Hepatic stellate cell (primary cell): ENCODE results near the gene SF3B3.

Experiments
- DNase-seq: peaks from one replicate; pipeline ENCODE4 v3.0.0; 2011; ENCODE audit warnings: low spot score

The SF3B3 gene

DNA sequence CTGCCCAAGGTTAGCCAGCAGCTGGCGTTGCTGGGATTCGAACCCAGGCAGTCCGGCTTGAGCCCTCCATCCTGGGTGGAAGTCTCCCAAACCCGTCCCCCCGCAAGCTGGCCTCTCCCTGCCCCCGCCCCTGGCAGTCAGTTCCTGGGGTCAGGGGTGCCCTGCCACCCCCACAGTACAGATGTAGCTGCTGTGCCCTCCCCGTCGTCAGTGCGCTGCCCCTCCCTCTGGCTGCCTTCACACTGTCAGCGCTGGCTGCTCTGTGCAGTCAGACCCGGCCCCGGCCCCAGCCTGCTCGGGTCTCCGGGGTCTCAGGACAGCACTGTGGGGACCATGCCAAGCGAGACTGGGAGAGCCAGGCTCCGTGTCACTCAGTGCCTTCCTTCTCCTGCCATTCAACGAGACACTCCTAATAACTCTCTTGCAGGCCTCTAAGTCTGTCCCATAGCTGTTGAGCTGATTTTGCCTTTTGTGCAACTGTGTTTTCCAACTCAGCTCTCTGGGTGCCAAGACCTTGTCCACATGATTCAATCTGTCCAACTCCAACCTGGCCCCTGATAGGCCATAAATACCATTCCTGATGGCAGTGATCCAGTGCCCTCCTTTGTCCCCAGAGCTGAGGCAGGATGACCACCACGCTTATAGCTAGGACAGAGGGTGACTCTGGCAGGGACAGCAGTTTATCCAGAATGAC is 67.3 kb downstream of the SF3B3 start:
- DNase-seq, result no peak

DNA sequence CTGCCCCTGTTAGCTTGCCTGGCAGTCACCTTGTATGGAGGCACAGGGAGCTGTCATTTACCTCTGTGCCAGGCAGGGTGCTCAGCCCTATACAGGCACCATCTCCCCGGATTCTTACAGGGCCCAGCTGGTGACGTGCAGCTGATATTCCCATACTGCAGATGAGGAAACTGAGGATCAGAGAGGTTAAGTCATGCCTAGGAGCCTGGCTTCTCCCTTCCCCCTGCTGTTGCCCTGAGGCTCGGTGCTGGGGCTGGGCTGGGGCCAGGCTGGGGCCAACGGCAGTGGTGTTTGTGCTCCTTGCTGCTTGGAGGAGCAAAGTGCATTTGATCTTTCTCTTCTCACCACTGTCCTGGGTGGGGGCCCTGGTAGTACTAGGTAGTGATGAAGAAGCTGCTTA is 68.0 kb downstream of the SF3B3 start:
- no peak for DNase-seq

DNA sequence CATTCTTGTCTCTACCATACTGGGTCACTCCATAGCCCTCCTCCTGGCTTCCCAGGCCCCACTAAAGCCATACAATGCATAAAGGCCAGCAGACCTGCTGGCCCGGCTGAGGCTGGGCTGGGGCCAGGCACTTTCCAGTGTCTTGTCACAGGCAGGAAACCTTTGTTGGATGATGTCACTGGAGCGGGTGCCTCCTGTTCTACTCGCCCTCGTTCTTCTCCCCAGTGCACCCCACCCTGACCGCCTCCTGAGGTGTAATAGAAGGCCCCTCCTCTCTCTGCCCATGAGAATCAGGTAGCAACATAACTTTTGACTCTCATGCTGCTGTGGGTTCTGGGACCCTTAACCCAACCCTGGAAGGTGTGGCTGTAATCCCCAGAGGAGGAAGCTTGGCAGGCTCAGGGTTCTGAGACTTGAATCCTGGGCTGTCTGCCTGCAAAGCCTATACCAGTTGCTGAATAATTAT is 68.5 kb downstream of the SF3B3 start:
- no peak for DNase-seq

DNA sequence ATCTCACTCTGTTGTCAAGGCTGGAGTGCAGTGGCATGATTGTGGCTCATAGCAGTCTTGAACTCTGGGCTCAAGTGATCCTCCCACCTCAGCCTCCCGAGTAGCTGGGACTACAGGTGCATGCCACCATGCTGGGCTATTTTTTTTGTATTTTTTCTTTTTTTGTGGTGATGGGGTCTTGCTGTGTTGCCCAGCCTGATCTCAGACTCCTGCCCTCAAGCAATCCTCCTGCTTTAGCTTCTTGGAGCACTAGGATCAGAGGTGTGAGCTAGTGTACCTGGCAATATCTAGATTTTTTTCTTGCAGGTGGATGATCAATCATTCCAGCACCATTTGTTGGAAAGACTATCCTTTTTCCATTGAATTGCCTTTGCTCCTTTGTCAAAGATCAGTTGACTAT is 69.9 kb downstream of the SF3B3 start:
- DNase-seq, result no peak

DNA sequence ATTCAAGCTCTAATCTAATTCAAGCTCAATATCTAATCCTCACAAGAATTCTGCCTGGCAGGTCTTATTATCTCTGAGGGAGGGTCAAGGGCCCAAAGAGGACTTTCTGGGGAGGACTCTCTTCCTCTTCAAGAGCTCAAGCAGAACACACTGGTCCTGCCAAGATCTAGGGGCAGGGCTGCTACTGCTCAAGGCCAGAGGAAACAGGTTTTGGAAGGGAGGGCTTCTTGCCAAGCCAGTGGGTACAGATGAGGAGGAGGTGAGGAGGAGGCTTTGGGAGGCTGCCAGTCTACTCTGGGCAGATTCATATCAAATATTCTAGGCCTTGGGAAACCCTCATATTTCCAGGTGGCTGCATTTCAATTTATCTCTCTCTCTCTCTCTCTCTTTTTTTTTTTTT is 71.0 kb downstream of the SF3B3 start:
- no peak for DNase-seq

DNA sequence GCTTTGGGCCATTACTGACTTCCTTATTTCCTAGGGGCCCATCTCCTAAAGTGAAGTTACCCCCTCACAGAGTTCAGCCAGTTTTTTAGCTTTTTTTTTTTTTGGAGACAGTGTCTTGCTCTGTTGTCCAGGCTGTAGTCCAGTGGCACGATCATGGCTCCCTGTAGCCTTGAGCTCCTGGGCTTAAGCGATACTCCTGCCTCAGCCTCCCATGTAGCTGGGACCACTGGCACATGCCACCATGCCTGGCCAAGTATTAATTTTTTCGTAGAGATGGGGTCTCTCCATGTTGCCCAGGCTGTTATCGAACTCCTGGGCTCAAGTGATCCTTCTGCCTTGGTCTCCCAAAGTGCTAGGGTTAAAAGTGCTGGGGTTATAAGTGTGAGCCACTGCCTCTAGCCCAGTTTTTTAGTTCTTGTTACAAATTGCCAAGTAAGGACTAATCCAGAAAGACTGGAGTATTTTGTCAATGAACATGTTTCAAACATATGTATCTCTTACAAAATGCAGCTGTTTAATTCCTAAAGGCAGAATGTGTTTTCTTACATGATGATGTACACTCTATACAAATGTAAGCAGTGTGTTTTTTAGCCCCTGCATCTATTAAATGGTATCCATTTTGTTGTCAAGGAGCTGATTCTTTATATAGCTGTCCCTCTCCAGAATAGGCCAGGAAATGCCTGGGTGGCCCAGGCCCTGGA is 73.7 kb downstream of the SF3B3 start:
- no peak for DNase-seq

DNA sequence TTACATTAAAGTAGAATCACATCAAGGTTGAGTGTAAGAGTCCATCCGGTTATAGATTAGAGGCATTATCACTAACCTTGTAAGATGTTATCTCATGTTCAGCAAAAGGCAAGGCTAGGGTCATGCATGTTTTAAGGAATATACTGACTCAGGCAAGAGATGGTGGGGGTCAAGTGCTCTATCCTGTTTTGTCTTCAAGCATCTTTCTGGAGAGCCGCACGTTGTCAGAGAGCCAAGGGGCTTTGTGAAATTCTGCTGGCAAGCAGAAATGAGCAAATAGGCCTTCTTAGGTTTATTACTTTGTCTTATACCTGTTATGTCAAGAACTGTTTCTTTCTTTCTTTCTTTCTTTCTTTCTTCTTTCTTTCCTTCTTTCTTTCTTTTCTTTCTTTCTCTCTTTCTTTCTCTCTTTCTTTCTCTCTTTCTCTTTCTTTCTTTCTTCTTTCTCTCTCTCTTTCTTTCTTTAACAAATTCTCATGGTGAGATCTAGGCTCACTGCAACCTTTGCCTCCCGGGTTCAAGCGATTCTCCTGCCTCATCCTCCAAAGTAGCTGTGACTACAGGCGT is 75.4 kb downstream of the SF3B3 start:
- DNase-seq, result no peak

DNA sequence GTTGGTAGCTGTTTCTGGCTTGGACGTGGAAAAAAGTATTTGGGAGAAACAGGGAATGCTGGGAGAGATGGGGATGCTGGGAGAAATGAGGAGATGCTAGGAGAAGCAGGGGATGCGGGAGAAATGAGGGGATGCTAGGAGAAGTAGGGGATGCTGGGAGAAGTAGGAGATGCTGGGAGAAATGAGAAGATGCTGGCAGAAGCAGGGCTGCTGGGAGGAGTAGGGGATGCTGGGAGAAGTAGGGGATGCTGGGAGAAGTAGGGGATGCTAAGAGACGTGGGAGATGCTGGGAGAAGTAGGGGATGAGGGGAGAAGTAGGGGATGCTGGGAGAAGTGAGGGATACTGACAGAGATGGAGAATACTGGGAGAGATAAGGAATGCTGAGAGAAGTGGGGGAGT is 77.1 kb downstream of the SF3B3 start:
- DNase-seq, result no peak

DNA sequence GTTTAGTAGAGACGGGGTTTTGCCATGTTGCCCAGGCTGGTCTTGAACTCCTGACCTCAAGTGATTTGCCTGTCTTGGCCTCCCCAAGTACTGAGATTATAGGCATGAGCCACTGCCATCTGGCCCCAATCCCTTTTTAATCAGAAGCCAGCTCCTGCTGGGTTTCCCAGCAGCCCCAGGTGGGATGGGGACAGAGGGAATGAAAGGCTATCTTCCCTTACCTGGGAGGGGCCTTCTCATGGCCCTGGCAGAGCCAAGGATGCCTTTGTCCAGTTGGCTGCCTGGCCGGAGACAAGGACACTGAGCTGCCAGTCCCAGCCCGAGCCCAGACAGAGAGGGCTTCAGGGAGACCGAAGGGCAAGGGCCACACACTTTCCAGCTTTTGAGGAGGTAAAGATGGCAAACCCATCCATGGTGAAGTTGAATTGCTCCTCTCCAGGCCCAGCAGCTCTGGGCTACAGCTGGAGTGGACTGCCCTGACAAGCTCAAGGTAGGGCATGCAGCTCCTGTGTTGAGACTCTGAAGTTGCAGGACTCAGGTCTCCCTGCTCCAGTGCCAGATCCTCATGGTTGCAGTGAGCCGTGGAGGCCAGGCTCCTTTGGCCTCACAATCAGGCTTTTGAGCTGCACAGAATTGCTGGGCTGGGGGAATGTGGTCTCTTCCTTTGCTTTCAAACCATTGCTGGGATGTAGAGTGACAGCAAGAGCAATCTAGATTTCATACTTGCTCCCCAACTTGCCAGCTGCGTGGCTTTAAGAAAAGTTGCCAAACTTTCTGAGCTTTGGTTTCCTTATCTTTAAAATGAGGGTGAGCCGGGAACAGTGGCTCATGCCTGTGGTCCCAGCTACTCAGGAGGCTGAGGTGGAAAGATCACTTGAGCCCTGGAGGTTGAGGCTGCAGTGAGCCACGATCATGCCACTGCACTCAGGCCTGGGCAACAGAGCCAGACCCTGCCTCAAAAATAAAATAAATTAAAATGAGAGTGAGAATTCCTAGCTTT is 78.3 kb downstream of the SF3B3 start:
- DNase-seq, result no peak

DNA sequence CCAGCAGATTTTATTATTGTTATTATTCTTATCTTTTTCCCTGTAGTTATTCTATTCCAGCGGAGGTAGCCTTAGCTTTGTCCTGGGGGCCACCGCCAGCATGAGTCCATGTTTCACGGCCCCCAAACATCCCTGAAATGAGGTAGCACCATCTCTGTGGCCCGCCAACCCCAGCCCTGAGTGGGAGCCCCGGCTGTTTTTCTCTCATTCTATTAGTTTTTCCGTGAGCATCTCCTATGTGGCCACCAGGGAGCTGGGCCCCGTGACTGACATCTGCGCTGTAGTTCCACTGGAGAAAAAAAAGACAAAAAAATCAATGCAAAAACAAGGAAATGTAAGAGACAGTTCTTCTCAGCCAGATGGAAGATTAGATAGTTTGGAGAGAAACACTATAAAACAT is 79.2 kb downstream of the SF3B3 start:
- no peak for DNase-seq

DNA sequence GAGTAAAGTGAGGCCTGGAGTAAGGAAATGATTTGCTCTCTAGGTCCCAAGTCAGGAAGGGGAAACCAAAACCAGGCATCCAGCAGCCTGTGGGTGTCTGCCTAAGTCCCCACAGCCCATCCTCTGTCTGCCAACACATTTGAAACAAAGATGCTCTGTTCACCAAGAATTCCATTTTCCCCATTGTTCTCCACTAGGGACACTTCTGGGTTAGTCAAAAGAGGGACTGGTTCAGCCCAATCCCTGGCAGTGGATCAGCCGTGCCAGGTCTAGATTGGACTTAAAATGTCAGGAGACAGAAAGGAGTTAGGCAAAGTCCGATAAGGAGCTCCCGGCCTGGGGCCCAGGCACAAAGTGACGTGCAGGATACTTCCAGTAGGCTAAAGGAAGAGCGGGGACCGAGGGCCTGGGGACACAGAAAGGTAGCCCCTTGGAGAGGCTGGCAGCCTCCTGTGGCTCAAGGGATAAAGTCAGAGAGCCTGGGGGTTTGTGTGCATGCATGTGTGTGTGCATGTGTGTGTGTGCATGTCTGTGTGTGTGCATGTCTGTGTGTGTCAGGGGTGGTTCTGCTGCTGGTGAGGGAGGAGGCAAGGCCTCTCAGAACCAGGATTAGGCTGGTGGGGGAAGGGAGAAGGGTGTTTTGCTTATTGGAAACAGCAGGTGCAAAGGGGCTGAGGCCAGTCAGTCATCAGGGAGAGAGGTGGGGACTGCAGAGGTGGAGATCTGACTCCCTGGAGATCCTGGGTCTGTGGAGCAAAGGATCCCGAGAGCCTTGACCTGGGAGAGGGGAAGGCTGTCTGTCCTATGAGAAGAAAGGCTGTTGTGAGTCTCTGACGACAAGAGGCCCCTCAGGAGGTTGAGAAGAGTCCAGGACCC is 81.0 kb downstream of the SF3B3 start:
- DNase-seq, result no peak

DNA sequence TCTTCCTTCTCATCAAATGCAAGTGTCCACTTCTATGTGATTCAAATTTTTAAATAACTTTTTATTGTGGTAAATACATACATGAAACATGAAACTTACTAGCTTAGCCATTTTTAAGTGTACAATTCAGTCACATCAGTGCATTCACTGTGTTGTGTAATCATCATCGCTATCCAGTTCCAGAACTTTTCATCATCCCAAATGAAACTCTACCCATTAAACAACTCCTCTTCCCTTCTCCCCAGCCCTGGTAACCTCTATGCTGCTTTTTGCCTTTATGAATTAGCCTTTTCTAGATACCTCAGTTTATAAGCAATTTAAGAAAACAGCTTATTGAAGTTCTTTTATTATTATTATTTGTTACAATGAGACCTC is 81.7 kb downstream of the SF3B3 start:
- DNase-seq, result no peak

DNA sequence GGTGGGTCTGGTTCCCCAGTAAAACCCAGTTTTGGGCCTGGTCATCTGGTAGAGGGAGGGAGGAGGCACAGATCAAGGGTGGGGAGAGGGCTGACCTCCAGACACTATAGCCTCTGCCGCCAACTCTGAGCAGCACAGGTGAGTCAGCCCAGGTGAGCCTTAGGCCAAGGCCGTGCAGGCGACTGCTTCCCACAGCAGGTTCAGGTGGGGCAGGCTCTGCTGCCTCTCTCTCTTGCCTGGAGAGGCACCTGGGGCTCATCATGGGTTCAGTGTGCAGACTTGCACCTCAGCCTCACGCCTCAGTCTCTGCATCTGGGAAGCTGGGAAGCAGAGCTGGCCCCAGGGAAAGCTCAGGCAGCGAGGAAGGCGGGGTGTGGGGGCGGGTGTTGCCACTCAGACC is 84.9 kb downstream of the SF3B3 start:
- DNase-seq, result no peak

DNA sequence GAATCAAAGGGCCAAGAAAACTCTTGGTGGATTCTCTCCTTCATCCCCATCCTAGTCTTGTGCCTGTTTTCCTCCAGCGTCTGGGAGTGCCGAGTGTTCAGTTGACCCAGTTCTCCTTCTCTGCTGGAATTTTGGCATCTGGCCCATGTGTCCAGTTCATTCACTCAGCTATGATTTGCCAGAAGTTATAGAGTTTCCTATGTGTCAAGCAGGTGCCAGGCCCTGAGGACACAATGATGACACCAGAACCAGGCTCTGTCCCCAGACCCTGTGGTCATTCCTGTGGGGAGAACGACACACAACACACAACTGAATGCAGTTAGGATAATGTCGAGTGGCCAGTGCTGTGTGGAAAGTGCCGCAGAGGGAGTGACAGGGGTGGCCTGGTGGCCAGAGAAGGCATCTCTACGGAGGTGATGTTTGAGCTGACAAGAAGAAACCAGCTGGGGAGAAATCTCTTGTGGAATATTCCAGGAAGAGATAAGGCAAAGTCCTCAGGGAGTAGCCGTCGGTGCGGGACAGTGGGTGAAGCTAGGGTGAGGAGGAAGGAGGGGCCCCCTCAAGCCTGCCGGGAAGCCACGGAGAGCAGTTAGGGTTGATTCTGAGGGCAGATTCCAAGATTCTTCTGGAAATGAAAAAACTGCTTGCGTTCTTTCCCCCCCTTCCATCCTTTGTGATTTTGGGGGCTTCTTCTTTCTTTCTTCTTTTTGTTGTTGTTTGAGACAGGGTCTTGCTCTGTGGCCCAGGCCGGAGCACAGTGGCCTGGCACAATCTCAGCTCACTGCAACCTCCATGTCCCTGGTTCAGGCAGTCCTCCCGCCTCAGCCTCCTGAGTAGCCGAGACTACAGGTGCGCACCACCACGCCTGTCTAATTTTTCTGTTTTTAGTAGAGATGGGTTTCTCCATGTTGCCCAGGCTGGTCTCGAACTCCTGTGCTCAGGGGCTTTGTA is 86.9 kb downstream of the SF3B3 start:
- DNase-seq, result peak; percentile 36

DNA sequence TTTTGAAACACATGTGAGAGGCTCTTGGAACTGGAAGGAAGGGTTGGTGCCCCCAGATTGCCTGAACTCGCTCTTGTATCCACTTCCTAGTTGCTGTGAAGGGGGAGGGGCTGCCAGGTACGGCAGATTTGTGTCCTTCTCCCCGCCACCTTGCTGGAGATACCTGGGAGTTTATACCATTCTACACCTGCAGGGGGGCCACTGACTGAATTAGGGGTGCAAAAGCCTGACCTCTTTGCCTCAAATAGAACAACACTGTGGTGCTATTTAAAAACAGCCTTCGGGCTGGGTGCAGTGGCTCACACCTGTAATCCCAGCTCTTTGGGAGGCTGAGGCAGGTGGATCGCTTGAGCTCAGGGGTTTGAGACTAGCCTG is 87.6 kb downstream of the SF3B3 start:
- DNase-seq, result no peak

DNA sequence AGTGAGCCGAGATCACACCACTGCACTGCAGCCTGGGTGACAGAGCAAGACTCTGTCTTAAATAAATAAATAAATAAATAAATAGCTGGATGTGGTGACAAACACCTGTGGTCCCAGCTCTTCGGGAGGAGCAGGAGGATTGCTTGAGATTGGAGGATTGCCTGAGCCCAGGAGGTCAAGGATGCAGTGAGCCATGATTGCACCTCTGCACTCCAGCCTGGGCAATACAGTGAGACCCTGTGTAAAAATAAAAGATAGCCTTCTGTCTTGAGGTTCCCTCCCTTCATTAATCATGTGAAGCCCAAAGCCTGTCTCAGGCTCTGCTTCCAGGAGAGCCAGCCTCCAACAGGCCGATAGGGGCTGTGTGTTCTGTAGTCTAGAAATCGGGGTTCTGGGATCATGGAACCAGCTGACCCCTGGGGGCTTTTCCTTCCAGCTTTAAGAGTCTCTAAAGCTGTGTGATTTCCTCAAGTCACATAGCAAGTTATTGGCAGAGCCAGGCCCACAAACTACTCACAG is 88.2 kb downstream of the SF3B3 start:
- no peak for DNase-seq

DNA sequence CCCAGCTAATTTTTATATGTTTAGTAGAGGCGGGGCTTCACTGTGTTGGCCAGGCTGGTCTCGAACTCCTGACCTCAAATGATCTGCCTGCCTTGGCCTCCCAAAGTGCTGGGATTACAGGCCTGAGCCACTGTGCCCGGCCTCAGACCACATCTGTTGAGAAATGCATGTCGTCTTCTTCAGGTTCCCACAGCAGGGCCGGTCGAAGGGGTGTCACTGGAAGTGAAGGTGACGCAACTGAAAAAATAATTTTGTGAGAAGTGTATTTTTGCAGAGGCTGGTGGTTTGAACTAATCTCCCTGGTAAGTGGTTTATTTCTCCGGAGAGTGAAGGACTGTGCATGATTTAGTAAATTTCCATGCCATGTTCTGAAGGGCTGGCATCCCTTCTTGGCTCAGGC is 89.3 kb downstream of the SF3B3 start:
- no peak for DNase-seq

DNA sequence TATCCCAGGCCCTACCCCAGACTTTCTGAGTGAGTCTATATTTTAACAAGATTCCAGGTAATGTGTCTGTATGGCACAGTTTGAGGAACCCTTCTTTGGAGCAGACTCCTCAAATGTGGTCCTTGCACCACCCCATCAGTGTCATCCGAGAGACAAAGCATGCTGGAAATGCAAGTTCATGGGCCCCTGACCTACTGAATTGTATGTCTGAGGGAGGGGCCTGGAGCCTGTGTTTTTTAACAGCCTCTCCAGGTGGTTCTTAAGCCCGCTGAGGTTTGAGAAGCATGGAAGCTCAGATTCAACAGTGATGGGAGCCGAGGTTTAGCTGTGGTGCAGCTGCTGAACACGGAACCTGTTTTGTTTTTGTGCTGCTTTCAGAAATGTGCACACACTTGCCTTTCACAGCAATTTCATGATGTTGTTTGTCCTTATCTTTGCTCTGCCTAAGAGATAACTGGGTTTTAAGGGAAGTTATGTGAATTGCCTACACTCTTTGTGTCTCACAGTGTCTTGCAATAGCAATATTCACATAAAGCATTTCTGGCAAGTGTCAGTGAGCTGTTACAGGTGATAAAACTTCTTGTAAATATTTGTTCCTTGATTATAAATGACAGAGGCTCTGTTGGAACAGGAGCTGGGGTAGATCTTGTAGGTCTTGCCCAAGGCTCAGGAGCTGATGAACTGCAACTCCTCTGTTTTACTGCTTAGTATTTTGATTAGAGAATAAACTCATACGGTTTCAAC is 90.8 kb downstream of the SF3B3 start:
- no peak for DNase-seq

DNA sequence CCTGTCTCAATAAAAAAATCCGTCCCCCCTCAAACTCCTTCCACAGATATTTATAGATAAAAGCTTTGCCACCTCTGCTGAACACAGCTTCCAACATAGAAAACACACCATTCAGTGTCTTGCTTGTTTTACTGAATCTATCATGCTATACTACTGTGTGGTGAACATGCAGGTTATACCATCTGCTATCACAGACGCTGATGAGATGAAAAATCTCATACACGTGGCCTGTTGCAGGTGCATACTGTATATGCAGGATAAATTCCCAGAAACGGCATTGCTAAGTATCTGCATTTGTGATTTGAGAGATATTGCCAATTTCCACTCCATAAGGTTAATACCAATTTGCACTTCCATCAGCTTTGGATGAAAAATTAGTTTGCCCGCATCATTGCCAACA is 92.3 kb downstream of the SF3B3 start:
- DNase-seq, result no peak
